ACHN (cell line): ENCODE measurements around the gene CNOT6L.

Experiments used
- DNase-seq: peaks from one replicate; pipeline ENCODE4 v3.0.0-alpha.2; 2015
- in situ Hi-C: cut with HindIII; loops from 2 replicates; pipeline ENCODE4 v1.10.0; 2017; ENCODE audit warnings: low sequenced_read_pairs, low pct_ligation_motif_present, low pct_unique_long_range_greater_than_20kb

Gene CNOT6L

GRCh38 chr4:77681792-77682191, 137.4 kb downstream of the CNOT6L start:
- in situ Hi-C loops = no loop called here
- no peak for DNase-seq

- DNase-seq = no peak
- in situ Hi-C loops = no loop called here
Measured at GRCh38 chr4:77676842-77677241, 142.3 kb downstream of the CNOT6L start.

GRCh38 chr4:77671051-77671450, 148.1 kb downstream of the CNOT6L start:
- in situ Hi-C loops = no loop called here
- DNase-seq = no peak

- in situ Hi-C loops = no loop called here
Measured at GRCh38 chr4:77669946-77670590, 149.1 kb downstream of the CNOT6L start.

GRCh38 chr4:77665381-77666069, 153.6 kb downstream of the CNOT6L start:
- in situ Hi-C loops = no loop called here
- DNase-seq = no peak

More at GRCh38 chr4:77669946-77670590, 149.1 kb downstream of the CNOT6L start:
- DNase-seq = no peak
